ENCODE measurements around the gene SH2D5.

The SH2D5 gene

DNA sequence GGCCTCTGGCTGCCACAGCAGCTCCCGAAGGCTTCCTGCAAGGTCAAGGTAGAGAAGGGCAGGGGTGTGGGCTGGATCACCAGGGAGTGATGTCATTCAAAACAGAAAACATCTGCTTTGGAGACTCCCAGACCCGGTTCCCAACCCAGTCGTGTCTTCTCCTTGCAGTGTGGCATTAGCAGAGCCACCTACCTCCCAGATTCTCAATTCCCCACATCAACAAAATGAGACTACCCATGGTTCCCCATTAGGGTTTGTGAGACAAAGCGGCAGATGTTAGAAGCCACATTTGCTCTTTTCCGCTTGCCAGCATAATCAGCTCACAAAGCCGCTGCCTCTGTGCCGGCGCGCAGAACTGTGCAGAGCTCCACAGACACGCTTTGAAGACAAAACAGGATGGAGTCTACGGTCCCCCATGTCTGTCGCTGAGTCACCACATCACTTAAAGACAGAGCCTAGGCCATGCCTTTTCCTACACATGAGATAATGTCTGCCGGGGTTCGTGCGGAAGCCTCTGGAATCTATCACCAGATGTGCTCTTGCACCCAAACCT is 27.2 kb downstream of the SH2D5 start:
- TF ChIP-seq, protein P1, sequence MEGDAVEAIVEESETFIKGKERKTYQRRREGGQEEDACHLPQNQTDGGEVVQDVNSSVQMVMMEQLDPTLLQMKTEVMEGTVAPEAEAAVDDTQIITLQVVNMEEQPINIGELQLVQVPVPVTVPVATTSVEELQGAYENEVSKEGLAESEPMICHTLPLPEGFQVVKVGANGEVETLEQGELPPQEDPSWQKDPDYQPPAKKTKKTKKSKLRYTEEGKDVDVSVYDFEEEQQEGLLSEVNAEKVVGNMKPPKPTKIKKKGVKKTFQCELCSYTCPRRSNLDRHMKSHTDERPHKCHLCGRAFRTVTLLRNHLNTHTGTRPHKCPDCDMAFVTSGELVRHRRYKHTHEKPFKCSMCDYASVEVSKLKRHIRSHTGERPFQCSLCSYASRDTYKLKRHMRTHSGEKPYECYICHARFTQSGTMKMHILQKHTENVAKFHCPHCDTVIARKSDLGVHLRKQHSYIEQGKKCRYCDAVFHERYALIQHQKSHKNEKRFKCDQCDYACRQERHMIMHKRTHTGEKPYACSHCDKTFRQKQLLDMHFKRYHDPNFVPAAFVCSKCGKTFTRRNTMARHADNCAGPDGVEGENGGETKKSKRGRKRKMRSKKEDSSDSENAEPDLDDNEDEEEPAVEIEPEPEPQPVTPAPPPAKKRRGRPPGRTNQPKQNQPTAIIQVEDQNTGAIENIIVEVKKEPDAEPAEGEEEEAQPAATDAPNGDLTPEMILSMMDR (IDR thresholded peaks at IDR 0.05; ENCODE audit: low read length, missing control alignments), result no peak
- DNase-seq (ENCODE audit: low read depth), result no peak
- no peak overlapping the region for H3K4me3 ChIP-seq (replicated peaks; ENCODE audit: low read depth, low read length)

GRCh38 chr1:20704390-20705202 is 27.9 kb downstream of the SH2D5 start:
- no peak overlapping the region for H3K4me3 ChIP-seq (replicated peaks; ENCODE audit: low read depth, low read length)
- DNase-seq (ENCODE audit: low read depth), result no peak
- TF ChIP-seq, protein P1 (IDR thresholded peaks at IDR 0.05; ENCODE audit: low read length, missing control alignments), result no peak

GRCh38 chr1:20703124-20703756 is 29.3 kb downstream of the SH2D5 start:
- no peak for DNase-seq (ENCODE audit: low read depth)
- TF ChIP-seq, protein P1 (IDR thresholded peaks at IDR 0.05; ENCODE audit: low read length, missing control alignments), result no peak
- no peak overlapping the region for H3K4me3 ChIP-seq (replicated peaks; ENCODE audit: low read depth, low read length)

DNA sequence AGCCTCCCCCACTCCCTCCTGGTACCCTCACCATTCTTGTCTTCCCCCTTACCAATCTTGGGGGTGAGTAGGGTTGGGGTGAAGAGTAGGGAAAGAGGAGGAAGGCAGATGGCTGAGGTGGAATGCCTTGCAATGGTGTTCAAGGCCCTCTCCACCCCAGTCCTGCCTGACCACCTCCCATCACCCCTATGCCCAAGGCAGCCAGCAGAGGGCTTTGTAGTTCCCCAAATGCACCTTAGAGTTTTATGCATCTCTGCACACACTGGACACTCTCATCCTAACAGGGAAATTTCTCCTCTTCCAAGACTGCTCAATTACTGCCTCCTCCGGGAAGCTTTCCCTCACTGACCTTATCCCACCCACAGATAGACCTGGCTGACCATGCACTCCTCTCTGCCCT is 30.1 kb downstream of the SH2D5 start:
- peak; percentile 50 for DNase-seq (ENCODE audit: low read depth)
- no peak overlapping the region for H3K4me3 ChIP-seq (replicated peaks; ENCODE audit: low read depth, low read length)
- TF ChIP-seq, protein P1 (IDR thresholded peaks at IDR 0.05; ENCODE audit: low read length, missing control alignments), result peak; percentile 55

- H3K4me3 ChIP-seq (replicated peaks; ENCODE audit: low read depth, low read length), result no peak overlapping the region
- TF ChIP-seq, protein P1 (IDR thresholded peaks at IDR 0.05; ENCODE audit: low read length, missing control alignments), result no peak
- DNase-seq (ENCODE audit: low read depth), result no peak
Measured at GRCh38 chr1:20701847-20702246, 30.7 kb downstream of the SH2D5 start.

DNA sequence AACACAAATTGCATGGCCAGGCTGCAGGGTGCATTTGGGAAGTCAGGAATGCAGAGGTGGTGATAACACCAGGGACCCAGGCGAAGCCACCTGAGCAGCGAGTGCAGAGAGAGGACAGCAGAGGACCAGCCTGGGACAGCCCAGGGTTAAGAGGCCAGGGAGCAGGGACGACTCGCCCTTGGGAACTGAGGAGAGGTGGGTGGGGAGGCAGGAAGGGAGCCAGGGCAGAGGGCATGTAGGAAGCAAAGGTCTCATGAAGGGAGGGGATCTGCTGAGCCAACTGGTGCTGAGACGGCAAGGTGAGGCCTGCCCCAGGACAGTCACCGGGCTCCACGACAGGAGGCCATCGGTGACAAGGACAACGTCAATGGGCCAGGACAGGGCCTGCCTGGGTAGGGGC is 31.1 kb downstream of the SH2D5 start:
- no peak overlapping the region for H3K4me3 ChIP-seq (replicated peaks; ENCODE audit: low read depth, low read length)
- DNase-seq (ENCODE audit: low read depth), result no peak
- TF ChIP-seq, protein P1 (IDR thresholded peaks at IDR 0.05; ENCODE audit: low read length, missing control alignments), result no peak
